A549 (cell line): Measurements from ENCODE around the gene AP3B1. TPM values are rescaled to one million over a fixed set of nuclear protein-coding genes. Genes with fewer than 3 reads are reported as not detected.

Experiments used
- ATAC-seq, 2 experiments: fragments of 200-7000 bp in 1 of 2; fragments of >200 bp in 1 of 2; cut with Nextera tagmentation in 1 of 2; cut with Tn5 transposase in 1 of 2; 3 replicates each; pipeline versions ENCODE4 v1.8.0 to v1.9.1; 2018 to 2020; ENCODE audit warnings: mild to moderate bottlenecking in 1 of 2, moderate library complexity in 1 of 2
- CTCF ChIA-PET: fragments of 300-600 bp; sonication (Branson Sonifier 250); formaldehyde crosslinking; extraction: SDS; loops from one replicate; lab custom pipeline; 2021; ENCODE audit warnings: antibody characterized with exemption, inconsistent platforms; lab: Yijun Ruan, JAX
- POLR2A ChIA-PET: fragments of 350-600 bp; formaldehyde crosslinking; extraction: SDS; loops from one replicate; lab custom pipeline; 2021; ENCODE audit warnings: antibody characterized with exemption, inconsistent platforms; lab: Yijun Ruan, JAX
- DNase-seq, 2 experiments: peaks; one replicate each; pipeline versions ENCODE4 v3.0.0 to v3.0.0-alpha.2; 2011 to 2016; ENCODE audit warnings: low read depth in 1 of 2, low spot score in 1 of 2
- FAIRE-seq: peaks from 2 replicates; lab custom pipeline; 2011; peaks lifted over from hg19 to GRCh38; lab: Jason Lieb, UNC
- H3K27ac ChIP-seq, 2 experiments: fragments of >200 bp; sonication (Bioruptor Twin); formaldehyde crosslinking; 3 replicates each; pipeline ENCODE4 v1.5.1; 2016 to 2017
- H3K4me1 ChIP-seq: fragments of >200 bp; sonication (Bioruptor Twin); formaldehyde crosslinking; 3 replicates; pipeline ENCODE4 v1.6.1; 2016
- H3K4me2 ChIP-seq: fragments of >200 bp; sonication (Bioruptor Twin); formaldehyde crosslinking; 3 replicates; pipeline ENCODE4 v1.6.1; 2016
- H3K4me3 ChIP-seq: fragments of >200 bp; sonication (Bioruptor Twin); formaldehyde crosslinking; 3 replicates; pipeline ENCODE4 v1.5.1; 2016
- H3K9me3 ChIP-seq: fragments of >200 bp; sonication (Bioruptor Twin); formaldehyde crosslinking; 3 replicates; pipeline ENCODE4 v1.6.1; 2016
- BHLHE40 ChIP-seq: IDR thresholded peaks from 2 replicates; pipeline ENCODE4 v1.6.1; 2012; ENCODE audit warnings: low read depth, low read length, inconsistent platforms
- CEBPB ChIP-seq, 2 experiments: fragments of >200 bp in 1 of 2; sonication (Bioruptor Twin) in 1 of 2; formaldehyde crosslinking in 1 of 2; IDR thresholded peaks; 2 replicates each; pipeline ENCODE4 v1.6.1; 2012 to 2016
- CHD4 ChIP-seq: fragments of 200-600 bp; sonication (generic); IDR thresholded peaks from 2 replicates; pipeline ENCODE4 v1.6.1; 2016; ENCODE audit warnings: antibody characterized with exemption, mild to moderate bottlenecking, borderline replicate concordance
- EHMT2 ChIP-seq: fragments of 200-600 bp; sonication (generic); IDR thresholded peaks from 2 replicates; pipeline ENCODE4 v1.6.1; 2016; ENCODE audit warnings: antibody characterized with exemption, low read depth, mild to moderate bottlenecking, moderate library complexity
- EP300 ChIP-seq, 2 experiments: fragments of >200 bp; sonication (Bioruptor Twin); formaldehyde crosslinking; IDR thresholded peaks; 2 replicates in 1 of 2; 3 replicates in 1 of 2; pipeline ENCODE4 v1.6.1; 2016 to 2017
- ESRRA ChIP-seq: fragments of 150-350 bp; IDR thresholded peaks from 2 replicates; pipeline ENCODE4 v1.6.1; 2014; ENCODE audit warnings: mild to moderate bottlenecking, low read length, borderline replicate concordance
- FOXS1 ChIP-seq: fragments of 250-450 bp; sonication (Bioruptor Pico); IDR thresholded peaks from 2 replicates; pipeline ENCODE4 v1.5.0; 2020; ENCODE audit warnings: mild to moderate bottlenecking, moderate library complexity
- HDAC2 ChIP-seq: fragments of 200-600 bp; sonication (generic); IDR thresholded peaks from 2 replicates; pipeline ENCODE4 v1.6.1; 2016
- HEYL ChIP-seq: fragments of 250-450 bp; sonication (Bioruptor Pico); IDR thresholded peaks from 2 replicates; pipeline ENCODE4 v1.8.0; 2021; ENCODE audit warnings: mild to moderate bottlenecking, moderate library complexity
- HMGXB4 ChIP-seq: fragments of 250-450 bp; sonication (Bioruptor Pico); IDR thresholded peaks from 2 replicates; pipeline ENCODE4 v1.5.0; 2021; ENCODE audit warnings: mild to moderate bottlenecking, moderate library complexity, borderline replicate concordance
- HOXA7 ChIP-seq: fragments of 250-450 bp; sonication (Bioruptor Pico); IDR thresholded peaks from 2 replicates; pipeline ENCODE4 v1.5.0; 2020; ENCODE audit warnings: mild to moderate bottlenecking, moderate library complexity
- HOXB13 ChIP-seq: fragments of 250-450 bp; sonication (Bioruptor Pico); IDR thresholded peaks from 2 replicates; pipeline ENCODE4 v1.5.0; 2020; ENCODE audit warnings: low read depth, mild to moderate bottlenecking, moderate library complexity
- NPAS2 ChIP-seq: fragments of 250-450 bp; sonication (Bioruptor Pico); IDR thresholded peaks from 2 replicates; pipeline ENCODE4 v1.8.0; 2022; ENCODE audit warnings: mild to moderate bottlenecking, moderate library complexity, borderline replicate concordance
- PHF8 ChIP-seq: fragments of 200-600 bp; sonication (generic); IDR thresholded peaks from 2 replicates; pipeline ENCODE4 v1.6.1; 2016; ENCODE audit warnings: low read depth, mild to moderate bottlenecking, antibody characterized with exemption, moderate library complexity, borderline replicate concordance
- POLR2A ChIP-seq: IDR thresholded peaks from 2 replicates; pipeline ENCODE4 v1.6.1; 2012; ENCODE audit warnings: mild to moderate bottlenecking, low read length
- RCOR1 ChIP-seq: fragments of 150-350 bp; IDR thresholded peaks from 2 replicates; pipeline ENCODE4 v1.6.1; 2014; ENCODE audit warnings: antibody characterized with exemption, low read length, low read depth
- SREBF2 ChIP-seq: fragments of 450-650 bp; IDR thresholded peaks from 2 replicates; pipeline ENCODE4 v1.6.1; 2014; ENCODE audit warnings: mild to moderate bottlenecking, moderate library complexity
- TFCP2L1 ChIP-seq: fragments of 250-450 bp; sonication (Bioruptor Pico); IDR thresholded peaks from 2 replicates; pipeline ENCODE4 v1.5.0; 2021; ENCODE audit warnings: mild to moderate bottlenecking
- ZC3H11A ChIP-seq: fragments of 450-650 bp; IDR thresholded peaks from 2 replicates; pipeline ENCODE4 v1.6.1; 2014; ENCODE audit warnings: antibody characterized with exemption, mild to moderate bottlenecking
- ZNF302 ChIP-seq: fragments of 250-450 bp; sonication (Bioruptor Pico); IDR thresholded peaks from 2 replicates; pipeline ENCODE4 v1.9.0; 2021; ENCODE audit warnings: inconsistent platforms, mild to moderate bottlenecking, moderate library complexity
- ZSCAN20 ChIP-seq: fragments of 250-450 bp; sonication (Bioruptor Pico); IDR thresholded peaks from 2 replicates; pipeline ENCODE4 v1.8.0; 2022; ENCODE audit warnings: mild to moderate bottlenecking, moderate library complexity
- WGBS: methylation state at CpG from one replicate; pipeline ENCODE4 v1.1.6; 2017; ENCODE audit errors: missing lambda C conversion rate; 5-methylcytosine and 5-hydroxymethylcytosine counted together
- polyA plus RNA-seq, 4 experiments: library from polyadenylated mRNA; depleted of rRNA in 3 of 4; stranded (reverse); fragments of >200 nt; fragmentation: RNase III in 1 of 4; extraction: RNeasy Plus Mini Kit Qiagen cat#74134 plus additional on column Dnase treatment in 1 of 4; gene quantifications; 2 replicates in 3 of 4; 3 replicates in 1 of 4; pipeline ENCODE4 v1.2.3, GENCODE V29; 2011 to 2017
- TF ChIP-seq, protein P1 (sequence below): fragments of 450-650 bp; IDR thresholded peaks from 2 replicates; pipeline ENCODE4 v1.6.1; 2014; ENCODE audit warnings: antibody characterized with exemption
- TF ChIP-seq, protein P2 (sequence below): IDR thresholded peaks from 2 replicates; pipeline ENCODE4 v1.6.1; 2012
- TF ChIP-seq, protein P3 (sequence below): fragments of 200-600 bp; sonication (generic); IDR thresholded peaks from 2 replicates; pipeline ENCODE4 v1.6.1; 2016; ENCODE audit warnings: antibody characterized with exemption, mild to moderate bottlenecking, moderate library complexity
- TF ChIP-seq, protein P4 (sequence below): IDR thresholded peaks from 2 replicates; pipeline ENCODE4 v1.6.1; 2012; ENCODE audit warnings: low read depth, borderline replicate concordance
- TF ChIP-seq, protein P5 (sequence below): fragments of 150-350 bp; IDR thresholded peaks from 2 replicates; pipeline ENCODE4 v1.6.1; 2014; ENCODE audit warnings: low read depth, mild to moderate bottlenecking, low read length

The AP3B1 gene
- polyA plus RNA-seq, 2 of the 4 experiments (the other 2 are of a cell fraction): 52.4 to 70.5 TPM

DNA sequence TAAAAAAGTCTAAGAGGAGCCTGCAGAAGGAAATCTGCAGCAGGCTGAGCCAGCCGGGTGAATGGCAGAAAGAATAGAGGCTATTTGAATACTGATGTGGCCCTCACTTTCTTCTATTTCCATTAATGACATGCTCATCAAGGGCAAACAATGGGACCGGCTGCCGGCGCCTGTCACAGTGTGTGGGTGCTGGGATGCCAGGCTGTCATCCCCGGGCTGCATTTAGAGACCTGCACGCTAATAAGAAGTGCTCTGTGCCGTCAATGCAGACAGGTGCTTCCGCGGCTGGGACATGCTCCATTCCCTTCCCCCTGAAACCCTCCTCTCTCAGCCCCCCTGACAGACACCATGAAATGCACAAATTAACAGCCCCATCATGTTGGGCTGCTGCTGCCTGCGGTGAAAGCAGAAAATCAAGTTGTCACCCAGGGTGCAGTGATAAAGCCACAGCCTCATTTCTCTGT is 300.6 kb downstream of the AP3B1 start:
- FAIRE-seq: no peak
- ATAC-seq: no peak
- no peak overlapping the region for H3K4me2 ChIP-seq

DNA sequence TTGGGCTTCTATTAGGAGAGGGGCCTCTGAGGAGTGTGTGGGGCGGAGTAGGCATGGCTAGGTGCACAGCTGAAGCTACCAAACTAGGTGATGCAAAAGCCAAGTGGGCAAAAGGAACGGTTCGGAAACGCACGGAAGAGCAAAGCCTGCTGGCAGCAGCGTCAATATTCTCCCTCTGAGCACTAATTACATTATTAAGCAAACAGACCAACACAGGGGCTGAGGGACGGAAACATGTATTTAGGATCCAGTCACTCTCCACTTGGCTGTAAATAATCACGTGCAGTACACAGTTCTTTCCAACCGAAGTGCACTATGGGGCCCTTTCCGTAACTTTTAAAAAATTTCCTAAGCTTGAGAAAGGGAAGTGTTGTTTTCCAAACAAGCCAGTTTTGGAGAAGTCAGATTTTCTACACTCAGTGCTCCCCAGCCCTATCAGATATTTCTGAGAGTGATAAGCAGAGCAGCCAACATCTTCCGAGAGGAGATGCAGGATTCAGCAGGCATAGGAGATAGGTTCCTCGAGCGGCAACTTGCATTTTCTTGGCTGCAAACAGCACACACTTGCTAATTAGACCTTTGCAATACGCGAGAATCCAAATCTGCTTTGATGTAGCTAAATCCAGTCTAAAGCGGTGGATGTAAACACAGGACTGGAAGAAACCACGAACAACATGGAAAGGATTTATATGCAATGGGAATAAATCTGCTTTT is 301.2 kb downstream of the AP3B1 start:
- no peak overlapping the region for H3K4me2 ChIP-seq
- WGBS: 92% methylated on average over 17 of the region's 17 CpGs
- no peak for ATAC-seq
- H3K4me3 ChIP-seq: no peak overlapping the region
- ChIA-PET POLR2A (no interaction called here), CTCF (interaction anchor here (0.8 to 1.4 kb wide), 3 partner anchors 10 to 126 kb away, joined by 3 to 8 read pairs (median 4); no protein-coding TSS in a partner anchor)
- no peak overlapping the region for H3K27ac ChIP-seq
- FAIRE-seq: no peak
- TF ChIP-seq HOXA7 (CRISPR knock-in tag) (no peak), EHMT2 (no peak), FOXS1 (no peak), HDAC2 (no peak), ZNF302 (CRISPR knock-in tag) (no peak), CHD4 (no peak), POLR2A (no peak), ZC3H11A (no peak), PHF8 (no peak), BHLHE40 (no peak), HOXB13 (no peak), CEBPB (IDR thresholded peaks at IDR 0.05) (no peak), TFCP2L1 (CRISPR knock-in tag) (no peak), NPAS2 (no peak), ZSCAN20 (CRISPR knock-in tag) (no peak)
- TF ChIP-seq, protein P1, sequence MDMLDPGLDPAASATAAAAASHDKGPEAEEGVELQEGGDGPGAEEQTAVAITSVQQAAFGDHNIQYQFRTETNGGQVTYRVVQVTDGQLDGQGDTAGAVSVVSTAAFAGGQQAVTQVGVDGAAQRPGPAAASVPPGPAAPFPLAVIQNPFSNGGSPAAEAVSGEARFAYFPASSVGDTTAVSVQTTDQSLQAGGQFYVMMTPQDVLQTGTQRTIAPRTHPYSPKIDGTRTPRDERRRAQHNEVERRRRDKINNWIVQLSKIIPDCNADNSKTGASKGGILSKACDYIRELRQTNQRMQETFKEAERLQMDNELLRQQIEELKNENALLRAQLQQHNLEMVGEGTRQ: no peak
- TF ChIP-seq, protein P2, sequence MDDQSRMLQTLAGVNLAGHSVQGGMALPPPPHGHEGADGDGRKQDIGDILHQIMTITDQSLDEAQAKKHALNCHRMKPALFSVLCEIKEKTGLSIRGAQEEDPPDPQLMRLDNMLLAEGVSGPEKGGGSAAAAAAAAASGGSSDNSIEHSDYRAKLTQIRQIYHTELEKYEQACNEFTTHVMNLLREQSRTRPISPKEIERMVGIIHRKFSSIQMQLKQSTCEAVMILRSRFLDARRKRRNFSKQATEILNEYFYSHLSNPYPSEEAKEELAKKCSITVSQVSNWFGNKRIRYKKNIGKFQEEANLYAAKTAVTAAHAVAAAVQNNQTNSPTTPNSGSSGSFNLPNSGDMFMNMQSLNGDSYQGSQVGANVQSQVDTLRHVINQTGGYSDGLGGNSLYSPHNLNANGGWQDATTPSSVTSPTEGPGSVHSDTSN: no peak
- TF ChIP-seq, protein P3, sequence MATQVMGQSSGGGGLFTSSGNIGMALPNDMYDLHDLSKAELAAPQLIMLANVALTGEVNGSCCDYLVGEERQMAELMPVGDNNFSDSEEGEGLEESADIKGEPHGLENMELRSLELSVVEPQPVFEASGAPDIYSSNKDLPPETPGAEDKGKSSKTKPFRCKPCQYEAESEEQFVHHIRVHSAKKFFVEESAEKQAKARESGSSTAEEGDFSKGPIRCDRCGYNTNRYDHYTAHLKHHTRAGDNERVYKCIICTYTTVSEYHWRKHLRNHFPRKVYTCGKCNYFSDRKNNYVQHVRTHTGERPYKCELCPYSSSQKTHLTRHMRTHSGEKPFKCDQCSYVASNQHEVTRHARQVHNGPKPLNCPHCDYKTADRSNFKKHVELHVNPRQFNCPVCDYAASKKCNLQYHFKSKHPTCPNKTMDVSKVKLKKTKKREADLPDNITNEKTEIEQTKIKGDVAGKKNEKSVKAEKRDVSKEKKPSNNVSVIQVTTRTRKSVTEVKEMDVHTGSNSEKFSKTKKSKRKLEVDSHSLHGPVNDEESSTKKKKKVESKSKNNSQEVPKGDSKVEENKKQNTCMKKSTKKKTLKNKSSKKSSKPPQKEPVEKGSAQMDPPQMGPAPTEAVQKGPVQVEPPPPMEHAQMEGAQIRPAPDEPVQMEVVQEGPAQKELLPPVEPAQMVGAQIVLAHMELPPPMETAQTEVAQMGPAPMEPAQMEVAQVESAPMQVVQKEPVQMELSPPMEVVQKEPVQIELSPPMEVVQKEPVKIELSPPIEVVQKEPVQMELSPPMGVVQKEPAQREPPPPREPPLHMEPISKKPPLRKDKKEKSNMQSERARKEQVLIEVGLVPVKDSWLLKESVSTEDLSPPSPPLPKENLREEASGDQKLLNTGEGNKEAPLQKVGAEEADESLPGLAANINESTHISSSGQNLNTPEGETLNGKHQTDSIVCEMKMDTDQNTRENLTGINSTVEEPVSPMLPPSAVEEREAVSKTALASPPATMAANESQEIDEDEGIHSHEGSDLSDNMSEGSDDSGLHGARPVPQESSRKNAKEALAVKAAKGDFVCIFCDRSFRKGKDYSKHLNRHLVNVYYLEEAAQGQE: no peak
- TF ChIP-seq, protein P4, sequence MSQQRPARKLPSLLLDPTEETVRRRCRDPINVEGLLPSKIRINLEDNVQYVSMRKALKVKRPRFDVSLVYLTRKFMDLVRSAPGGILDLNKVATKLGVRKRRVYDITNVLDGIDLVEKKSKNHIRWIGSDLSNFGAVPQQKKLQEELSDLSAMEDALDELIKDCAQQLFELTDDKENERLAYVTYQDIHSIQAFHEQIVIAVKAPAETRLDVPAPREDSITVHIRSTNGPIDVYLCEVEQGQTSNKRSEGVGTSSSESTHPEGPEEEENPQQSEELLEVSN: no peak
- DNase-seq: no peak
- 0 out of 3 replicates have a peak, but pooled peaks cover 5% of the 10 kb centered on the region for H3K4me1 ChIP-seq
- no peaks in the 10 kb centered on the region for H3K9me3 ChIP-seq

More for the DNA sequence above, 300.6 kb downstream of the AP3B1 start:
- Histone ChIP-seq H3K27ac (no peak overlapping the region), H3K9me3 (no peaks in the 10 kb centered on the region), H3K4me1 (0 out of 3 replicates have a peak, but pooled peaks cover 5% of the 10 kb centered on the region), H3K4me3 (no peak overlapping the region)
- ChIA-PET CTCF (interaction anchor here (1.0 kb wide), 1 partner anchor 25 kb away, joined by 3 read pairs; no protein-coding TSS in a partner anchor), POLR2A (no interaction called here)
- 91% methylated on average over 10 of the region's 10 CpGs for WGBS
- no peak for DNase-seq
- no peak for TF ChIP-seq RCOR1
- no peak for TF ChIP-seq HMGXB4 (CRISPR knock-in tag)
- TF ChIP-seq NPAS2: no peak
- no peak for TF ChIP-seq EHMT2
- no peak for TF ChIP-seq SREBF2
- no peak for TF ChIP-seq HEYL (CRISPR knock-in tag)
- TF ChIP-seq, protein P5, sequence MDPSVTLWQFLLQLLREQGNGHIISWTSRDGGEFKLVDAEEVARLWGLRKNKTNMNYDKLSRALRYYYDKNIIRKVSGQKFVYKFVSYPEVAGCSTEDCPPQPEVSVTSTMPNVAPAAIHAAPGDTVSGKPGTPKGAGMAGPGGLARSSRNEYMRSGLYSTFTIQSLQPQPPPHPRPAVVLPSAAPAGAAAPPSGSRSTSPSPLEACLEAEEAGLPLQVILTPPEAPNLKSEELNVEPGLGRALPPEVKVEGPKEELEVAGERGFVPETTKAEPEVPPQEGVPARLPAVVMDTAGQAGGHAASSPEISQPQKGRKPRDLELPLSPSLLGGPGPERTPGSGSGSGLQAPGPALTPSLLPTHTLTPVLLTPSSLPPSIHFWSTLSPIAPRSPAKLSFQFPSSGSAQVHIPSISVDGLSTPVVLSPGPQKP: no peak
- TF ChIP-seq CEBPB (IDR thresholded peaks at IDR 0.05): no peak
- TF ChIP-seq ESRRA: no peak
- TF ChIP-seq EP300 (IDR thresholded peaks at IDR 0.05): no peak
